Thyroid gland (tissue), 4 donors: Measurements from ENCODE around the gene RAD54L.

Source experiments
- CTCF ChIP-seq, 6 experiments: fragments of 200-600 bp in 3 of 6; fragments of 450-650 bp in 3 of 6; sonication (generic) in 3 of 6; IDR thresholded peaks; one replicate each; pipeline ENCODE4 v1.5.1; 2016 to 2019; ENCODE audit warnings: antibody characterized with exemption in 6 of 6, mild to moderate bottlenecking in 2 of 6, inconsistent platforms in 1 of 6, moderate library complexity in 1 of 6
- POLR2A ChIP-seq, 2 donors: fragments of 450-650 bp; IDR thresholded peaks; one replicate each; pipeline ENCODE4 v1.6.1; 2017; ENCODE audit warnings: antibody characterized with exemption in 2 of 2, mild to moderate bottlenecking in 2 of 2, moderate library complexity in 1 of 2

GRCh38 chr1:46203738-46204405, 43.7 kb upstream of the RAD54L start:
- TF ChIP-seq CTCF (IDR thresholded peaks at IDR 0.05) (no peak), POLR2A (IDR thresholded peaks at IDR 0.05) (no peak)
